ENCODE results near the gene COMMD8.

GRCh38 chr4:47418147-47418546 is 45.4 kb downstream of the COMMD8 start:
- TF ChIP-seq POLR2A (IDR thresholded peaks at IDR 0.05), result no peak
- TF ChIP-seq, protein P1, sequence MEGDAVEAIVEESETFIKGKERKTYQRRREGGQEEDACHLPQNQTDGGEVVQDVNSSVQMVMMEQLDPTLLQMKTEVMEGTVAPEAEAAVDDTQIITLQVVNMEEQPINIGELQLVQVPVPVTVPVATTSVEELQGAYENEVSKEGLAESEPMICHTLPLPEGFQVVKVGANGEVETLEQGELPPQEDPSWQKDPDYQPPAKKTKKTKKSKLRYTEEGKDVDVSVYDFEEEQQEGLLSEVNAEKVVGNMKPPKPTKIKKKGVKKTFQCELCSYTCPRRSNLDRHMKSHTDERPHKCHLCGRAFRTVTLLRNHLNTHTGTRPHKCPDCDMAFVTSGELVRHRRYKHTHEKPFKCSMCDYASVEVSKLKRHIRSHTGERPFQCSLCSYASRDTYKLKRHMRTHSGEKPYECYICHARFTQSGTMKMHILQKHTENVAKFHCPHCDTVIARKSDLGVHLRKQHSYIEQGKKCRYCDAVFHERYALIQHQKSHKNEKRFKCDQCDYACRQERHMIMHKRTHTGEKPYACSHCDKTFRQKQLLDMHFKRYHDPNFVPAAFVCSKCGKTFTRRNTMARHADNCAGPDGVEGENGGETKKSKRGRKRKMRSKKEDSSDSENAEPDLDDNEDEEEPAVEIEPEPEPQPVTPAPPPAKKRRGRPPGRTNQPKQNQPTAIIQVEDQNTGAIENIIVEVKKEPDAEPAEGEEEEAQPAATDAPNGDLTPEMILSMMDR (IDR thresholded peaks at IDR 0.05), result no peak
